Neural progenitor cell (in vitro differentiated cells): ENCODE data around the gene CSNK2A1. TPM values are rescaled to one million over a fixed set of nuclear protein-coding genes. Genes with fewer than 3 reads are reported as not detected.

Source experiments
- DNase-seq: peaks from one replicate; pipeline ENCODE4 v3.0.0-alpha.2; 2016; ENCODE audit warnings: low spot score
- H2AFZ ChIP-seq: fragments of 200-600 bp; sonication (generic); replicated peaks from 2 replicates; pipeline ENCODE4 v1.6.1; 2016; ENCODE audit warnings: antibody characterized with exemption
- H3F3A ChIP-seq: fragments of 200-600 bp; sonication (generic); 2 replicates; pipeline ENCODE4 v1.6.1; 2016; ENCODE audit warnings: antibody characterized with exemption, low read depth
- H3K27ac ChIP-seq: fragments of 200-600 bp; sonication (generic); 2 replicates; pipeline ENCODE4 v1.5.1; 2016; ENCODE audit warnings: mild to moderate bottlenecking
- H3K27me3 ChIP-seq: fragments of 200-600 bp; sonication (generic); 2 replicates; pipeline ENCODE4 v1.6.1; 2016; ENCODE audit warnings: mild to moderate bottlenecking, moderate library complexity
- H3K36me3 ChIP-seq: fragments of 200-600 bp; sonication (generic); 2 replicates; pipeline ENCODE4 v1.5.1; 2016
- H3K4me1 ChIP-seq: fragments of 200-600 bp; sonication (generic); 2 replicates; pipeline ENCODE4 v1.6.1; 2016; ENCODE audit warnings: mixed run types
- H3K4me2 ChIP-seq: fragments of 200-600 bp; sonication (generic); 2 replicates; pipeline ENCODE4 v1.6.1; 2016
- H3K4me3 ChIP-seq: fragments of 200-600 bp; sonication (generic); 2 replicates; pipeline ENCODE4 v1.5.1; 2016
- H3K79me2 ChIP-seq: fragments of 200-600 bp; sonication (generic); 2 replicates; pipeline ENCODE4 v1.6.1; 2016; ENCODE audit warnings: low read depth
- H3K9ac ChIP-seq: fragments of 200-600 bp; sonication (generic); 2 replicates; pipeline ENCODE4 v1.6.1; 2016
- H3K9me3 ChIP-seq: fragments of 200-600 bp; sonication (generic); 2 replicates; pipeline ENCODE4 v1.5.1; 2016; ENCODE audit warnings: low read depth
- H4K20me1 ChIP-seq: fragments of 200-600 bp; sonication (generic); 2 replicates; pipeline ENCODE4 v1.6.1; 2016; ENCODE audit warnings: low read depth
- H3K27ac Mint-ChIP-seq: 3 replicates; pipeline ENCODE4 v1.8.0; 2021; ENCODE audit warnings: mixed read lengths
- H3K27me3 Mint-ChIP-seq: 2 replicates; pipeline ENCODE4 v1.8.0; 2022; ENCODE audit warnings: low read depth, mild to moderate bottlenecking, inconsistent platforms, moderate library complexity, mixed read lengths; ENCODE audit not compliant: insufficient read depth
- H3K36me3 Mint-ChIP-seq: 3 replicates; pipeline ENCODE4 v1.8.0; 2021; ENCODE audit warnings: mixed read lengths
- H3K4me1 Mint-ChIP-seq: 3 replicates; pipeline ENCODE4 v1.8.0; 2021; ENCODE audit warnings: mixed read lengths
- H3K4me3 Mint-ChIP-seq: 3 replicates; pipeline ENCODE4 v1.8.0; 2021; ENCODE audit warnings: mild to moderate bottlenecking, moderate library complexity, mixed read lengths
- H3K9me3 Mint-ChIP-seq: 3 replicates; pipeline ENCODE4 v1.8.0; 2020; ENCODE audit warnings: mixed read lengths
- EZH2 ChIP-seq: fragments of 200-600 bp; sonication (generic); IDR thresholded peaks from 2 replicates; pipeline ENCODE4 v1.6.1; 2017; ENCODE audit warnings: antibody characterized with exemption, mild to moderate bottlenecking, moderate library complexity
- EZH2phosphoT487 ChIP-seq: fragments of 200-600 bp; sonication (generic); IDR thresholded peaks from 2 replicates; pipeline ENCODE4 v1.6.1; 2017; ENCODE audit warnings: antibody characterized with exemption
- total RNA-seq: library from RNA; depleted of rRNA; stranded (reverse); fragments of >200 nt; gene quantifications from 2 replicates; pipeline ENCODE4 v1.2.3, GENCODE V29; 2015; ENCODE audit warnings: low replicate concordance
- TF ChIP-seq, protein P1 (sequence below): fragments of 200-600 bp; sonication (generic); IDR thresholded peaks from 2 replicates; pipeline ENCODE4 v1.5.1; 2017; ENCODE audit warnings: antibody characterized with exemption, mild to moderate bottlenecking

CSNK2A1 gene
- total RNA-seq, 1 donor from 2014 or later = 599 TPM

DNA sequence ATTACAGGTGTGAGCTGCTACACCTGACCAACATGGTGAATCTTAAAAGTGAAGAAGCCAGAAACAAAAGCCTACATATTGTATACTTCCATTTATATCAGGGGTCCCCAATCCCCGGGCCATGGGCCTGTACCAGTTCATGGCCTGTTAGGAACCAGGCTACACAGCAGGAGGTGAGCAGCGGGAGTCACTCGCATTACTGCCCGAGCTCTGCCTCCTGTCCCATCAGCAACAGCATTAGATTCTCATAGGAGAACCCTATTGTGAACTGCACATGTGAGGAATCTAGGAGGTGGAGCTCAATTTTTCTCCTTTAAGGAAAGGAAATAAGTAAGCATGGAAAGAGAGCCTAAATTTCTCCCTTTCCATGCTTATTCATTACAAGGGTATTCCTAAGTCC, 21.7 kb downstream of the CSNK2A1 start:
- Mint-ChIP-seq H3K4me1 (peaks cover 4% of the 10 kb centered on the region), H3K4me3 (no peak overlapping the region), H3K36me3 (peaks cover 65% of the 10 kb centered on the region), H3K27me3 (peaks cover 2% of the 10 kb centered on the region), H3K27ac (no peak overlapping the region), H3K9me3 (peaks cover 50% of the 10 kb centered on the region)
- Histone ChIP-seq H3K4me3 (no peak overlapping the region), H2AFZ (no peak overlapping the region), H3K27ac (no peak overlapping the region), H3K4me1 (peaks cover 8% of the 10 kb centered on the region), H3K4me2 (no peak overlapping the region), H3K36me3 (peaks cover 26% of the 10 kb centered on the region), H4K20me1 (peaks cover 82% of the 10 kb centered on the region), H3F3A (no peaks in the 10 kb centered on the region), H3K27me3 (no peaks in the 10 kb centered on the region), H3K79me2 (peaks cover 100% of the 10 kb centered on the region), H3K9ac (no peak overlapping the region), H3K9me3 (no peaks in the 10 kb centered on the region)
- DNase-seq = no peak
- TF ChIP-seq, protein P1, sequence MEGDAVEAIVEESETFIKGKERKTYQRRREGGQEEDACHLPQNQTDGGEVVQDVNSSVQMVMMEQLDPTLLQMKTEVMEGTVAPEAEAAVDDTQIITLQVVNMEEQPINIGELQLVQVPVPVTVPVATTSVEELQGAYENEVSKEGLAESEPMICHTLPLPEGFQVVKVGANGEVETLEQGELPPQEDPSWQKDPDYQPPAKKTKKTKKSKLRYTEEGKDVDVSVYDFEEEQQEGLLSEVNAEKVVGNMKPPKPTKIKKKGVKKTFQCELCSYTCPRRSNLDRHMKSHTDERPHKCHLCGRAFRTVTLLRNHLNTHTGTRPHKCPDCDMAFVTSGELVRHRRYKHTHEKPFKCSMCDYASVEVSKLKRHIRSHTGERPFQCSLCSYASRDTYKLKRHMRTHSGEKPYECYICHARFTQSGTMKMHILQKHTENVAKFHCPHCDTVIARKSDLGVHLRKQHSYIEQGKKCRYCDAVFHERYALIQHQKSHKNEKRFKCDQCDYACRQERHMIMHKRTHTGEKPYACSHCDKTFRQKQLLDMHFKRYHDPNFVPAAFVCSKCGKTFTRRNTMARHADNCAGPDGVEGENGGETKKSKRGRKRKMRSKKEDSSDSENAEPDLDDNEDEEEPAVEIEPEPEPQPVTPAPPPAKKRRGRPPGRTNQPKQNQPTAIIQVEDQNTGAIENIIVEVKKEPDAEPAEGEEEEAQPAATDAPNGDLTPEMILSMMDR = no peak
- TF ChIP-seq EZH2phosphoT487 = no peak
- no peak for TF ChIP-seq EZH2

DNA sequence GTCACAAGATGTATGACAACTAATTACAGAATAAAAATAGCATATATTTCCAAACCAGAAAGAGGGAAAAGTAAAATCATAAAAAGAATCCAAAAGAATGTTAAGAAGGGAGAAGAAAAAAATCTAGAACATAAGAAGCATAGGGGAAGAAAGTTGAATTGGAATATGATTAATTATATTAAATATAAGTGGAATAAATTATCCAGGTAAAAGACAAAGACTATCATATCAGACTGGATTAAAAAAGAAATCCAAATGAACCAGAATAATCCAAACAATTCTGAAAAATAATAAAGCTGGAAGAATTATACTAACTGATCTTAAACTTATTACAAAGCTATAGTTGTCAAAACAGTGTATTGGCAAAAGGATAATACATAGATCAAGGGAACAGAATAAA, 23.6 kb downstream of the CSNK2A1 start:
- Histone ChIP-seq H3F3A (no peaks in the 10 kb centered on the region), H3K36me3 (peaks cover 26% of the 10 kb centered on the region), H3K4me2 (no peak overlapping the region), H3K9ac (no peak overlapping the region), H4K20me1 (peaks cover 87% of the 10 kb centered on the region), H2AFZ (no peak overlapping the region), H3K9me3 (no peaks in the 10 kb centered on the region), H3K4me3 (no peak overlapping the region), H3K27me3 (no peaks in the 10 kb centered on the region), H3K79me2 (peaks cover 100% of the 10 kb centered on the region), H3K4me1 (peaks cover 9% of the 10 kb centered on the region), H3K27ac (no peak overlapping the region)
- Mint-ChIP-seq H3K27me3 (peaks cover under 1% of the 10 kb centered on the region), H3K9me3 (peaks cover 42% of the 10 kb centered on the region), H3K36me3 (peaks cover 69% of the 10 kb centered on the region), H3K4me1 (peaks cover 7% of the 10 kb centered on the region), H3K4me3 (no peak overlapping the region), H3K27ac (no peak overlapping the region)
- TF ChIP-seq, protein P1 = no peak
- TF ChIP-seq EZH2phosphoT487 = no peak
- DNase-seq = no peak

DNA sequence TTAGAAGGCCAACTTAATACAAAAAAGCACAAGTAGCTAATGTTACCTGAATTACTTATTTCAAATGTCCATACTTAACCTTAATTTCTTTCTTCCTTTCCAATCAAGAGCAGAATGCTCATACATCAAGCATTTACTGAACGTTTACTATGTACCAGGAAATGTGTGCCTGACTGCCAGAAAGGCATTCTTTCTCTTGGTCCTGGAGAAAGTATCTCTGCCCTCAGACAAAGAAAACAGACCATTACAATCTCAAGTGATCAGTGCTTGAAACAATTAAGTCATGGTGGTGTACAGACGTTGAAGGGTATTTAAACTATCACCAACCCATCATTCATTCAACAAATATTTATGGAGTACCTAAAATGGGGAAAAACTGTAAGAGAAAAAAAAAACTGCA, 26.4 kb downstream of the CSNK2A1 start:
- no peak overlapping the region for H3K27ac Mint-ChIP-seq
- peaks cover 9% of the 10 kb centered on the region for H3K4me1 ChIP-seq
- peaks cover 64% of the 10 kb centered on the region for H3K36me3 Mint-ChIP-seq

More for the DNA sequence above, 26.4 kb downstream of the CSNK2A1 start:
- no peak overlapping the region for H3K4me3 ChIP-seq
- H3K27me3 Mint-ChIP-seq = no peaks in the 10 kb centered on the region
- peak overlapping the region; percentile 30 for H3K27ac ChIP-seq
- H3K4me3 Mint-ChIP-seq = no peak overlapping the region
- no peaks in the 10 kb centered on the region for H3F3A ChIP-seq
- no peaks in the 10 kb centered on the region for H3K9me3 ChIP-seq
- peaks cover 100% of the 10 kb centered on the region for H3K79me2 ChIP-seq
- no peak overlapping the region for H2AFZ ChIP-seq
- no peak for DNase-seq
- peaks cover 19% of the 10 kb centered on the region for H3K36me3 ChIP-seq
- H4K20me1 ChIP-seq = peaks cover 93% of the 10 kb centered on the region
- peaks cover 30% of the 10 kb centered on the region for H3K9me3 Mint-ChIP-seq
- peaks cover 12% of the 10 kb centered on the region for H3K4me1 Mint-ChIP-seq
- H3K27me3 ChIP-seq = no peaks in the 10 kb centered on the region
- TF ChIP-seq EZH2 (no peak), EZH2phosphoT487 (no peak)
- TF ChIP-seq, protein P1 = no peak
- no peak overlapping the region for H3K4me2 ChIP-seq
- H3K9ac ChIP-seq = no peak overlapping the region
